Stomach (tissue), 9 donors: Measurements from ENCODE around the gene FBXO38. TPM values are rescaled to one million over a fixed set of nuclear protein-coding genes. Genes with fewer than 3 reads are reported as not detected.

Source experiments
- DNase-seq, 2 donors: peaks; one replicate each; pipeline versions ENCODE4 v3.0.0 to v3.0.0-alpha.2; 2013 to 2019
- H3K27ac ChIP-seq, 5 donors: fragments of 200-600 bp in 4 of 5; sonication (generic) in 4 of 5; one replicate each; pipeline ENCODE4 v1.5.1; 2013 to 2019; ENCODE audit warnings: mild to moderate bottlenecking in 1 of 5, moderate library complexity in 1 of 5
- H3K27me3 ChIP-seq, 3 donors: fragments of 200-600 bp; sonication (generic); one replicate each; pipeline ENCODE4 v1.5.1; 2017 to 2019; ENCODE audit warnings: mixed run types in 1 of 3
- H3K36me3 ChIP-seq, 4 donors: fragments of 200-600 bp; sonication (generic); 1 replicate in 3 of 4; 2 replicates in 1 of 4; pipeline ENCODE4 v1.5.1; 2016 to 2019
- H3K4me1 ChIP-seq, 4 donors: fragments of 200-600 bp; sonication (generic); one replicate each; pipeline ENCODE4 v1.5.1; 2016 to 2019
- H3K4me3 ChIP-seq, 4 donors: fragments of 200-600 bp; sonication (generic) in 3 of 4; one replicate each; pipeline ENCODE4 v1.5.1; 2016 to 2019; ENCODE audit warnings: mild to moderate bottlenecking in 1 of 4
- H3K9me3 ChIP-seq, 4 donors: fragments of 200-600 bp; sonication (generic); one replicate each; pipeline ENCODE4 v1.5.1; 2016 to 2019
- CTCF ChIP-seq, 7 experiments: fragments of 450-650 bp in 4 of 7; fragments of 200-600 bp in 3 of 7; sonication (generic) in 3 of 7; IDR thresholded peaks; one replicate each; pipeline ENCODE4 v1.5.1; 2016 to 2019; ENCODE audit warnings: antibody characterized with exemption in 7 of 7, control low read depth in 2 of 7, mild to moderate bottlenecking in 1 of 7
- EP300 ChIP-seq: sonication (generic); formaldehyde crosslinking; IDR thresholded peaks from one replicate; pipeline ENCODE4 v1.6.1; 2017; ENCODE audit warnings: antibody characterized with exemption
- POLR2A ChIP-seq, 4 donors: fragments of 450-650 bp; IDR thresholded peaks; one replicate each; pipeline ENCODE4 v1.6.1; 2016; ENCODE audit warnings: antibody characterized with exemption in 4 of 4, control low read depth in 2 of 4, mild to moderate bottlenecking in 1 of 4, moderate library complexity in 1 of 4
- POLR2AphosphoS5 ChIP-seq, 3 donors: sonication (generic); formaldehyde crosslinking; IDR thresholded peaks; one replicate each; pipeline ENCODE4 v1.6.1; 2016; ENCODE audit warnings: antibody characterized with exemption in 3 of 3
- WGBS, 5 donors: extraction: QIAGEN DNeasy Blood & Tissue Kit in 3 of 5; methylation state at CpG; one replicate each; pipeline versions ENCODE4 v1.1.5 to v1.1.7; 2013 to 2018; 5-methylcytosine and 5-hydroxymethylcytosine counted together
- intact Hi-C: fragments of 100-400 bp; cut with DNase I; formaldehyde crosslinking; loops from one replicate; pipeline ENCODE4 v1.15.1; 2023; ENCODE audit warnings: low total_unique reads
- polyA plus RNA-seq, 3 donors: library from polyadenylated mRNA; stranded (reverse); fragments of 200-250 nt; gene quantifications; one replicate each; pipeline ENCODE4 v1.2.3, GENCODE V29; 2013
- total RNA-seq, 5 donors: library from RNA; depleted of rRNA; stranded (reverse); fragments of >200 nt; gene quantifications; one replicate each; pipeline versions ENCODE4 v1.1.0 to v1.2.3, GENCODE V29; 2014 to 2016
- donor health status: healthy with polysubstance abuse.
- donor health status: Bipolar disorder and iron deficiency.
- donor health status: healthy.

FBXO38 gene
- total and polyA plus RNA-seq, 8 donors, result 10.7 to 119 (median 16.6) TPM

GRCh38 chr5:148372893-148373292, 10.9 kb upstream of the FBXO38 start:
- DNase-seq, result peak in 1 of 2 donors; percentile 51
- intact Hi-C loops, result loop anchor here (10.0 kb wide), 1 partner anchor 198 kb away; no protein-coding TSS in a partner anchor
- TF ChIP-seq EP300 (no peak), POLR2A (IDR thresholded peaks at IDR 0.05) (no peak), CTCF (IDR thresholded peaks at IDR 0.05) (no peak), POLR2AphosphoS5 (IDR thresholded peaks at IDR 0.05) (no peak)
- no peak overlapping the region for H3K4me3 ChIP-seq
- H3K36me3 ChIP-seq, result peaks cover 0 to 10% (median 1%) of the 10 kb centered on the region in 4 donors
- H3K4me1 ChIP-seq, result peaks cover 0 to 25% (median 0%) of the 10 kb centered on the region in 4 donors
- peaks cover 0 to 8% (median 2%) of the 10 kb centered on the region in 4 donors for H3K9me3 ChIP-seq
- no peaks in the 10 kb centered on the region for H3K27me3 ChIP-seq
- peak overlapping the region in 2 of 5 donors; percentile 40 to 56 for H3K27ac ChIP-seq

GRCh38 chr5:148374690-148375360, 8.9 kb upstream of the FBXO38 start:
- intact Hi-C loops, result loop anchor here (10.0 kb wide), 1 partner anchor 200 kb away; no protein-coding TSS in a partner anchor
- Histone ChIP-seq H3K9me3 (peaks cover 0 to 6% (median 0%) of the 10 kb centered on the region in 4 donors), H3K27ac (no peak overlapping the region), H3K36me3 (peaks cover 0 to 11% (median 2%) of the 10 kb centered on the region in 4 donors), H3K27me3 (no peaks in the 10 kb centered on the region), H3K4me1 (peaks cover 0 to 28% (median 3%) of the 10 kb centered on the region in 4 donors), H3K4me3 (no peak overlapping the region)
- WGBS, 5 donors, result 67 to 73% (median 69%) methylated on average over 3 of the region's 3 CpGs
- peak; percentile 42 to 76 for DNase-seq
- TF ChIP-seq POLR2A (IDR thresholded peaks at IDR 0.05), result no peak
- TF ChIP-seq CTCF (IDR thresholded peaks at IDR 0.05), result peak in 5 of 7 experiments; percentile 50 to 74 (median 64)
- TF ChIP-seq POLR2AphosphoS5 (IDR thresholded peaks at IDR 0.05), result peak in 1 of 3 donors; percentile 4

GRCh38 chr5:148376198-148376597, 7.6 kb upstream of the FBXO38 start:
- H3K36me3 ChIP-seq, result peaks cover 0 to 11% (median 2%) of the 10 kb centered on the region in 4 donors
- intact Hi-C loops, result loop anchor here (10.0 kb wide), 1 partner anchor 201 kb away; no protein-coding TSS in a partner anchor
- H3K9me3 ChIP-seq, result peaks cover 0 to 6% (median 0%) of the 10 kb centered on the region in 4 donors
- H3K4me1 ChIP-seq, result peaks cover 0 to 37% (median 5%) of the 10 kb centered on the region in 4 donors
- H3K27ac ChIP-seq, result no peak overlapping the region
- DNase-seq, result no peak
- no peaks in the 10 kb centered on the region for H3K27me3 ChIP-seq
- 54 to 76% (median 59%) methylated on average over 4 of the region's 4 CpGs for WGBS, 5 donors
- no peak overlapping the region for H3K4me3 ChIP-seq
- TF ChIP-seq EP300, result no peak
- no peak for TF ChIP-seq CTCF (IDR thresholded peaks at IDR 0.05)
- no peak for TF ChIP-seq POLR2A (IDR thresholded peaks at IDR 0.05)
- no peak for TF ChIP-seq POLR2AphosphoS5 (IDR thresholded peaks at IDR 0.05)

GRCh38 chr5:148378670-148379069, 5.1 kb upstream of the FBXO38 start:
- H3K27ac ChIP-seq, result peak overlapping the region in 1 of 5 donors; percentile 41
- TF ChIP-seq POLR2AphosphoS5 (IDR thresholded peaks at IDR 0.05) (no peak), CTCF (IDR thresholded peaks at IDR 0.05) (no peak), POLR2A (IDR thresholded peaks at IDR 0.05) (no peak), EP300 (no peak)
- H3K36me3 ChIP-seq, result peaks cover 0 to 11% (median 2%) of the 10 kb centered on the region in 4 donors
- intact Hi-C loops, result loop anchor here (10.0 kb wide), 1 partner anchor 204 kb away; no protein-coding TSS in a partner anchor
- H3K9me3 ChIP-seq, result peaks cover 0 to 6% (median 0%) of the 10 kb centered on the region in 4 donors
- WGBS, 5 donors, result 87 to 94% (median 93%) methylated on average over 3 of the region's 3 CpGs
- no peak overlapping the region for H3K4me3 ChIP-seq
- H3K27me3 ChIP-seq, result no peaks in the 10 kb centered on the region
- no peak for DNase-seq
- peaks cover 0 to 46% (median 13%) of the 10 kb centered on the region in 4 donors for H3K4me1 ChIP-seq
